ENCODE results near the gene ESAM.

The ESAM gene, protein sequence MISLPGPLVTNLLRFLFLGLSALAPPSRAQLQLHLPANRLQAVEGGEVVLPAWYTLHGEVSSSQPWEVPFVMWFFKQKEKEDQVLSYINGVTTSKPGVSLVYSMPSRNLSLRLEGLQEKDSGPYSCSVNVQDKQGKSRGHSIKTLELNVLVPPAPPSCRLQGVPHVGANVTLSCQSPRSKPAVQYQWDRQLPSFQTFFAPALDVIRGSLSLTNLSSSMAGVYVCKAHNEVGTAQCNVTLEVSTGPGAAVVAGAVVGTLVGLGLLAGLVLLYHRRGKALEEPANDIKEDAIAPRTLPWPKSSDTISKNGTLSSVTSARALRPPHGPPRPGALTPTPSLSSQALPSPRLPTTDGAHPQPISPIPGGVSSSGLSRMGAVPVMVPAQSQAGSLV

DNA sequence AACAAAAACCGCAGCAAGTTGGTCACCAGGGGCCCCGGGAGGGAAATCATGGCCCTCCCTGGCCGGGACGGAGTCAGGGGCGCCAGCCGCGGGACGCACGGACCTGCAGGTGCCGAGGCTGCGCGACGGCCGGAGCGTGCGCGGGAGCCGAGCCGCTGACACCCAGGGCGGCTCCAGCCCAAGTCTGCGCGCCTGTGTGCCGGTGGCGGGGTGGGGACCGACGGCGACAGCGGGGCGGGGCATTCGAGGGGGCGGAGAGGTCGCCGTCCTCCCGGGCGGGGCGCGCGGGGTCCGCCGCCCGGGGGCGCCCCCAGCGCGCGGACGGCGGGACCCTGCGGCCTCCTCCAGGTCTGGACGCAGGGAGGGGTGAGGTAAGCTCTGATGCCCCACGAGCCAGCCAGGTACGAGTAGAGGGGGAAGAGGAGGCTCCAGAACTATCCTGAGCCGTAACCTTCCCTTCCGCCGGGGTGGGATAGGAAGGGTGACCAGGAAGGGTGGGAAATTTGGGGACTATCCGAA, at the start of gene ESAM:
Gene ESAM, minus strand, starts transcription at position 186 of the 519 bp plus-strand sequence. Its CDS starts 136 bp downstream, at position 50.
- DNase-seq = no peak

DNA sequence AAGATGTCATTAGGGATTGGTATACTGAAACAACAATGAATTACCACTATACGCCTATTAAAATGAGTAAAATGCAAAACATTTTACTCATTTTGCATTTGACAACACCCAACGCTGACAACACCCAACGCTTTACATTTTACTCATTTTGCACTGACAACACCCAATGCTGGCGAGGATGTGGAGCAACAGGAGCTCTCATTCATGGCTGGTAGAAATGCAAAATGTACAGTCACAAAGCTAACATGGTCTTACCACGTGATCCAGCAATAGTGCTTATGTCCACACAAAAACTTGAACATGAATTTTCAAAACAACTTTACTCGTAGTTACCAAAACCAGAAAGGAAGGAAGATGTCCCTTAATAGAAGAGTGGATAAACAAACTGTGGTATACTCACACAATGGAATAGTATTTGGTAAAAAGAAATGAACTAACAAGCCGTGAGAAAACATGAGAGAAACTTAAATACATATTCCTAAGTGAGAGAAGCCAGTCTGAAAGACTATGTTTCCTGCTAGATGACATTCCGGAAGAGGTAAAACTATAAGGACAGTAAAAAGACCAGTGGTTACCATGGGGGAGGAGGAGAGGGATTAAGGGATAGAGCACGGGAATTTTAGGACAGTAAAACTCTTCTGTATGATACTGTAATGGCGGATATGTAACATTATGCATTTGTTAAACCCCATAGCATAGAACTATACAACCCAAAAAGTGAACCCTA, 49.5 kb upstream of the ESAM start:
- DNase-seq = no peak

DNA sequence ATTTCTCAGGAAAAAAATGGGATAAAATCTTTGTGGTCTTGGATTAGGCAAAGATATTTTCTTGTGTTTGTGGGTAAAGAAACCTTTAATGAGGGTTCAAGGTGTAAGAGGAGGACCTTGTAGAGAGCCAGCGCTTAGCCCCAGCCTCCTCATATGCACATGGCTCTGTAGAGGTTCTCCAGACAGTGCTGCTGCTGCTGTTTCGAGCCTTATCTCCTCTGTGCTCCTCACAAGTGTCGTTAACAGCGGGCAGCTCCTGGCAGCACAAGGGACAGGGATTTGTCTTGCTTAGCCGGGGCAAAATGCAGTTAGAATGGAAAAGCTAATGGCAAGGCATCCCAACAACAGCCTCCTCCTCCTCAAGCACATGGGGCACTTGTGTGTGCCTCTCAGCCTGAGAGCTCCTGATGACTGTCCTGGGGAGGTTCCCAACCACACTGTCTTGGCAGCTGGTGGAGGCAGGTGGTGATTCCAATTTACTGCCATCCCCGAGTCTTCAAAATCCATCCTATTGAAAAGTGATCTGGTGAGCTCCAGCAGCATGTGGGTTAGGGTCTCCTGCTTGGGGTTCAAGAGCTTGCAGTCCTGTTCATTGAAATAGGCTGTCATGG, 45.7 kb upstream of the ESAM start:
- DNase-seq = no peak

DNA sequence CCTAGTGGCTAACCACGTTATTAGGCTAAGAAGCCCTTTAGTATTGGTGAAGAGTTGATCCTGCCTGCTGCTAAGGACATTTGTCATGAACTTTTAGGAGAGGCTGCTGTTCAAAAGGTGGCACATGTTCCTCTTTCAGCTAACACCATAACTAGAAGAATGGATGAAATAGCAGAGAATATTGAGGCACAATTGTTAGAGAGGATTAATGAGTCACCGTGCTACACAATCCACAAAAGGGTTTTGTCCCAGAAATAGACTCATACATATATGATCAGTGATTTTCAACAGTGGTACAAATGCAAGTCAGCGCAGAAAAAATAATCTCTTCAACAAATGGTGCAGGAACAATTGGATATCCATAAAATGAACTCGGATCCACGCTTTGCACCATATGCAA, 45.1 kb upstream of the ESAM start:
- no peak for DNase-seq

DNA sequence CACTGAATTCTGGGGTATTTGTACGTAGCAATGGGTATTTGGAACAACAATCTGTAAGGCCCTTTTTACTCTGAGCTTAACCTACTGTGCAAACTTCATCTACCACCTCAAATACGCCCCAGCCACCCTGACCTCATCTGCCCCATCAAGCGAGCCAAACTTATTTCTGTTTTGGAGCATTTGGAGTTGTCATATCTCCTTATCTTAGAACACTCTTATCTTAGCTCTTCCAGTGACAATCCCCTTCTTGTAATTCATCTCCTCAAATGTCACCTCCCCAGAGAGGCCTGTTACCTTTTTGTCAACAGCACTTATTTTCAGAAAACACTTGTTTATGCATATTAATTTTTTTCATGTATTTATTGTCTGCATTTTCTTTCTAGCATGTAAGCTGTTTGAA, 42.8 kb upstream of the ESAM start:
- DNase-seq = no peak

DNA sequence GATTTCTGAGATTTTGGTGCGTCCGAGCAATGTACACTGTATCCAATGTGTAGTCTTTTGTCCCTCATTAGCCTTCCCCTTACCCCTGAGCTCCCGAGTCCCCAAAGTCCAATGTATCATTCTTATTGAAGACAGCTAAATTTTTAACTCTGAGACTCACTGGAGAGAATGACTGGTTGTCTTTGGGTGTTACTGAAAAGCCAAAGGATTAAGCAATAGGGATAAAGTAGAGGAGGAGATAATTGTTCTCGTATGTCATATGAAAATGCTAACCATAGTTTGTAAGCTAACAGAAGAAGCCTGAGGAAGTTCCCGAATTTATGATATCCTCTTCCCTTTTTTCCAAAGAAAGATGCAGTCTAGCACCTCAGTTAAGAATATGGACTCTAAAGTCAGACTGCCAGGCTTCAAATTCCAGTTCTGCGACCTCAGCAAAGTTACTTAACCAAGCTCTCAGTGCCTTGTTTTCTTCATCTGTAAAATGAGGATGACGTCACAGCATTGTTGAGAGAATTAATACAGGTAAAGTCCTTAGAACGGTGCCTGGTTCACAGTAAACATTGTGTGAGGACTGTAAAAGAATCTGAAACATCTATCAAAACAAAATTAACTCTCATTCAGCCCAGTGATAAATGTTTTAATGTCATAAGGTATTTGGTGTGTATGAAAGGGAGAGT, 39.7 kb upstream of the ESAM start:
- no peak for DNase-seq

DNA sequence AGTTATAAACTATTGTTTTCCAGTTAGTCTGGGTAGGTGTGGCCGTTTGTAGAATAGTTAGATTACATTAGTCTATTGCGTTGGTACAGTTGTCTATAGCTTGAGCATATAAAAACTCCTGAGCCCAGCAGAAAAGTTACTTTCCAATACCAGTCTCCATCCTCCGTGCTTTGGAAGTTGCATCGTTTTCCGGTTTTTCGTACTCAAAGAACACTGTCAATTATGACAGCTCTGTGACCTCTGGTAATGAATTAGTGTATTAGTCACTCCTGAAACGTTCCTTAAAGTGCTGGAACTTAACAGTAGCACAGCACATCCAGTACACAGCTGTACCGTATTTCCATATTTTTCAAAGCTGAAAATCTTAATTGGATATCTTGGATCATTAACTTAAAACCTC, 38.9 kb upstream of the ESAM start:
- DNase-seq = no peak

DNA sequence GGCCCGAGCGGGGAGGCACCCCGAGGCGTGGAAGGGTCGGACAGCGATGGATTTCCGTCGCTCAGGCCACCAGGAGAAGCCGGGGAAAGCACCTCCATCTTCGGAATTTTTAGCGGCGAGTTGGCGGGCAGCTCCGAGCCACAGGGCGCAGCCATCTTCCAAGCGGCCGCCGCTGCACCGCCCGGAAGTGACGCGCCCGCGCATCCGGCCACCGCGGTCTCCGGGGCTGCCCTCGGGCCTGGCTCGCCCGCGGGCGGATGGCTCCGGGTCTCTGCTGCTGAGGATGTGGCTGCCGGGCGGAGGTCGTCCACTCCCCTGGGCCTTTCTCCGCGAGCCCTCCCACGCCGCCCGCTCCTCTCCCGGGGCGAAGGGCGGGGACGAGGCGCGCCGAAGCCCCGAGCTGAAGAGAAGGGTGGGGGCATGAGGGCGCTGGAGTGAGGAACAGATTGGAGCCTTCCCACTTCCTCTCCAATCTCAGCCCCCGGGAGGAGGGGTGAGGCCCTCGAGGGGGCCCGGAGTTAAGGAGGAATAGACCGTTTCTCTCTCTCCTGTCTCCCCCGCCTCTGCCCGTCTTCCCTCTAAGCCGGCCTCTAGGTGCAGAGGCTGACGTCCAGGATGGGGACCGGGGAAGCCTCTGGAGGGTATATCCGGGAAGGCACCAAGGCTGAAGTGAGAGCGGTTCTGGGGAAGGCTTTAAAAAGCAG, 38.3 kb upstream of the ESAM start, which contains the start of gene MSANTD2:
Gene MSANTD2, minus strand, starts transcription at position 181 of the 704 bp plus-strand sequence. Its CDS starts 26 bp downstream, at position 155.
- DNase-seq = peak; percentile 57

DNA sequence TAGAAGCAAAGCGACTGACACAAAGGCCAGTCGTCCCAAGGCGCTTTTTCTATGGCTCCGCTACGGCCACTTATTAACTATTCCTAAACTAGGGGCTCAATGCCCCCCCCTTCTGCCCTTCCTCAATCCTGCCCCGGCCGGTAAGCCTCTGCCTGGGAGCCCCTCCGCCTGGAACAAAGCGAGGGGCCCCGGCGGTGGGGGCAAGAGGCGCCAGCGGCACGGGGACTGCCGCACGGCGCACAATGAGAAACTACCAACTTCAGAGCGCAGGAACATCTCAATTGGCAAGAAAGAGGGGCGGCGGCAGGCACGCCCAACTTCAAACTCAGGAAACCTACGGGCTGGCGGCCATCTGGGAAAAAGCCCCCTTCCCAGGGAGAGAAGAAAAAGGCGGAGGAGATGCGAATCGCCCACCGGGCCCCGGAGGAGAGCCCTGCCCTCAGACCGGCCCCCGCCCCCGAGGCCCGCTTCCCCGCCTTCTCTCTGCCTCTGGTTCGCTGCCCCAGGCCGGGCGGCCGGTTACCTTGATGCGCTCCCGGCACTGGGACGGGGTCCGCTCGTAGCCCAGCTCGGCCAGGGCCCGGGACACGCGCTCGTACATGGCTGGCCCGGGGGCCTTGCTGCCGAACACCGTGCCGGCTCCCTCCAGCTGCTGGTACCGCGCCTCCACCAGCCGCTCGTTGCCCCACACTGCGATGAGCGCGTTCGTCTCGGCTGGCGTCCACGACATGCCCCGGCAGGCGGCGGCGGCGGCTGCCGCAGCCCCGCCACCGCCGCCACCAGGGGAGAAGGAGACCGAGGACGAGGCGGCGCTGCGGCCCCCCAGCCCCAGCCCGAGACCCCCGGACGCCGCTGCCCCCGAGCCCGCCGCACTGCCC, 37.5 kb upstream of the ESAM start:
- DNase-seq = no peak

DNA sequence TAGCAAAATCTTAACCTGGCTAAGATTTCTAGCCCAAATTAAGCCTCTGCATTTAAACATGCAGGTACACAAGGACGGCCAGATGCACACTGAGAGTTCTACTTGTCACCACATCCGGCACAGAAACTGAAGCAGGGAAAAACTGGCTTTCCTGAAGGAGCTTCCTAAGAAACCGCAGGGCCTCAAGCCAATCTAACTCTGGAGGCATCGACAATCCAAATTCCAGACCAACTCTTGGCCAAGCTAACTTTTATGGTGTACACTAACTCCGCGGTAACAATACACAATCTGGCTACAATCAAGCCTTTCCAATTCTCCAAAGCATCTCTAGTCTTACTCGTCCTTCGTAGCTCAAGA, 36.9 kb upstream of the ESAM start:
- DNase-seq = no peak

DNA sequence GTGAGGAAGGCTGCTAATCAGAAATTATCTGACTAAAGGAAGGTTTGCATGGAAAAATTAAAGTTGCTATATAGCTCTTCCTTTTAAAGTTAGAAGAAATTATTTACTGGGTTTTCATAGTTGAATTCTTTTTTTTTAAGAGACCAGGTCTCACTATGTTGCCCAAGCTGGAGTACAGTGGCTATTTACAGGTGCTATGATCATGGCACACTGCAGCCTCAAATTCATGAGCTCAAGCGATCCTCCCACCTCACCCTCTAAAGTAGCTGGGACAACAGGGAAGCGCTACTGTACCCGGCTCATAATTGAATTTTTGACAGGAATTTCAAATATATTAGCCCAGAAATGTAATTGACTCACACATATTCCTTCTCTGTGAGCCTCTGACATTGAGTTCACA, 34.2 kb upstream of the ESAM start:
- no peak for DNase-seq

DNA sequence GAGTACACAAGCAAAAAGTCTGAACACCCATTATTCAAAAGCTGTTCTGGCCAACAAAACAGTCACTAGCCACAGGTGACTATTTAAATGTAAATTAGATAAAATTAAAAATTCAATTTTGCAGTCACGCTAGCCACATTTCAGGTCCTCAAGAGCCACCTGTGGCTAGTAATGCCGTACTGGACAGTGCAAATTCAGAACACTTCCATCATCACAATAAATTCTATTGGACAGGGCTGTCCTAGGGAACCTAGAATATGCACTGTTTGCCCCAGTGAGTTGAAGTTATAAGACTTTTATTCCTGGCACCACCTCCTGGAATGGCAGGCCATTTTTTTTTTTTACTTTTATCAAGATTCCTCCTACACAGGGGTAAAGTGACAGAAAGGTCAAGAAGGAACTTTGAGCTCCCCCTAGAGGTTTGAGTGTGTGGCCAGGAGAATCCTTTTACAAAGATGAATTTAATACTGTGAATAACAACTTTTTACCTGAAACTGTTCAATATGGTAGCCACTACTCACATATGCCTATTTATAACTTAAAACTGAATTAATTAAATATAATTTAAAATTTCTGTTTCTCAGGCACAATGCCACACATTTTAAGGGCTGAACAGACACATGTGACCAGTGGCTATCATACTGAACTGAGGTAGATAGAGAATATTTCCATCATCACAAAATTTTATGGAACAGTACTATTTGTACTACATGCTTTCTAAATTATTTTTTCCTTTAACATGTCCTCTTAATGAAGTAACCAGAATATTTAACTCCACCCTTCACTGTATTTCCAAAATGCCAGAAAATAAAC, 31.6 kb upstream of the ESAM start:
- peak; percentile 5 for DNase-seq

DNA sequence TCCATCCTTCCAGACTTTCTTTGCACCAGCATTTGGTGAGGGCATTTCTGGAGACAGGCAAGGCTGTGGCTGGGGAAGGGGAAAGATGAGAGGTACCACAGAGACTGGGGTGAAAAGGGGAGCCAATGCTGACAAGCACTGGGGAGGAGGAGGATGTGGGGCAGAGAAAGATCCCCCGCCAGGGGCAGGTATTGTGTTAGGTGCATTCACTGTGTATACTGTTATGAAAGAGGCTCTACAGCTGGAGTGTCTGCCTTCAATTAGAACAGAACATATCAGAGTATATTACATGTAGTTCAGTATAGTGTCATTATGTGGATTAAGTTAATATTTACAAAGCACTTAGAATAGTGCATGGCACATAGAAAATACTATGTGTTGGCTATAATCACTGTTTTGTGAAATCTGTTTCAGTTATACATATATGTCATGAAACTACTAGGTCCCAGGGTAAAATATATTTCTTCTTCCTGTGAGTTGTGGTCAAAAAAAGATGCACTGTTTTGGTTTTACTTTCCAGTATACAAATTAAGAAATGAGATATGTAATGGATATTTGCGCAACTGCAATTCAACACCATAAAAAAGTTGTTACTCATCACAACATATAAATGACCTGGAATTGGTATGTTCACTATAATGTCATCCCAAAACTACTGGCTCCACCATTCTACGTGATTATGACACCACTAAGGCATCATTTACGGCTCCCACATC, 29.7 kb upstream of the ESAM start:
- DNase-seq = no peak

DNA sequence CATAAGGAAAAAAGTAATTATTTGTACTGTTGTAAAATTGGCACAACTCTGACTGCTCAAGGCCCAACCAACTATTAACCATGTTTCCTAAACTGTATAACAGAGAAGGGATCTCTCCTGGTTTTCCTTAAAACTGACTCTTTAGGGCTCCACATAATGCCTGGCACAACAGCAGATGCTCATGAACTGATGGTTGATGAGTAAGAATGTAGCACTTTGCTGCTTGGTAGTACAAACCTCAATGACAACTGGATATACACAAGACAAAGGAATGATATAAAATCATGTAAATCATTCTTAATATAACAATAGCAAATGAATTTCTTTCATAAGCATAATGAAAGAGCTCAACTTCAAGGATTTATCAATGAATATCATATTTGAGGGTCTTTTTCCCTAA, 26.4 kb upstream of the ESAM start:
- DNase-seq = no peak

DNA sequence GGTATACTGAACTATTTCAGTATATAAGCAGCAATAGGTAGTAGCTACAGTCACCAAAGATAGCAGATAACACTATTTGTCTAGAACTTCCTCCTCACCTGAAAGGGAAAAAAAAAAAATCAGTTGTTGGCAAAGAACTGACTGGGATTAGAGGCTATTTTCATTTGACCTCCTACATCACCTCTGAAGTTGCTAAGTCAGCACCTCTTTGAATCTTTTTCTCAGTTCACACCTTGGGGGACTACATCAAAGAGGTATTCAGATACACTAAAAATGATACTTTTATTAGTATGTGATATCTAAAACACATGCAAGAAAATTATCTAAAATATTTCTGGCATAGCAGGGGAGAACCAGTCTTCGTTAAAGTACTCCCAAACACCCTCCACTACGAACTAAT, 22.0 kb upstream of the ESAM start:
- no peak for DNase-seq

DNA sequence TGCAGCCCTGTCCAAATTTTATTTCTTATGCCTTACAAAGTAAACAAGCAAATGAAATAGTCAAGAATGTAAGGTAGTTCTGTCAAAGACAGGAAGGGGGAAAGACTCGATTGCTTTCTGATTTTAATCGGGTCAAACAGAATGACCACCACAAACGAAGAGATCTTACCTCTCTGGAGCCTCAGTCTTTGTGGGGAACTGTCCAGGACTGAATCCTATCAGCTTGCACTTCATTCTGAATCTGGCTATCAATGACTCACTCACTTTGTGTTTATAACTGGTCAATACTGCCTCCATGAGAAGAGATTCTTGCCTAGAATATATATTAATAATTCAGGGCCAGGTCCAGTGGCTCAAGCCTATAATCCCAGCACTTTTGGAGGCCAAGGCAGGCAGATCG, 20.9 kb upstream of the ESAM start:
- no peak for DNase-seq

DNA sequence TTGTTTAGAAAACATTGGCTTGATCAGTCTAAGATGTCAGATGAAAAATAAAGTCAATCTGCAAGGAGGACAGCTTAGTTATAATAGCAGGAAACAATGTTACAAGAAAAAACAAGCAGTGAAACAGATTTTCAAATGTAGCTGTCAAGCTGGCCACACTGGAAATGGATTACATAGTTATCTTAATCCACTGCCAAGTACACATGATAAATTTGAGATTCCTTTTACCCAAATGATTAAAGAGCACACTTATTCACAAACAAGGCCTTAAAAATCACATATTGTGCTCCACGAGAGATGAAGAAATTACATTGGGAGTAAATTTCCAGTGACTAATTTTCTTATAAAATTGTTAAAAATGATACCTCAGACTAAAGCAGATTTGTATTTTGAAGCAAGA, 17.5 kb upstream of the ESAM start:
- DNase-seq = no peak

DNA sequence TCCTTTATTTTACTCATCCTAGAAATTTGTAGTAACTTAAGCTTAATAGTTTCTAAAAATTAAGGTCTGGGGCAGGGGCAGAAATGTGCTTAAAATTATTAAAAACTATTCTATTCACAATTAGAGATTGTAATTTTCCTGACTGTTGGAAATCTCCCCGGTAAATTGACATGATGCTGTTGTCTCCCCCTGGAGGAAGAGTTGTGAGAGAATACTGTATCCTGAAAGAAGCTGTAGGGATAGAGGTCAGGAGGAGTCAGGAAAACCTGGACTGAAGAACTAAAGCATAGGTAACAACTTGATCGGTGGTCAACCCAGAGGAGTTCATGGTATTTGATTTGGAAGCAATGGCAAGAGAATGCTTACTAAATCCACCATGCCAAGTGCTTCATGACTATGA, 16.2 kb upstream of the ESAM start:
- no peak for DNase-seq

DNA sequence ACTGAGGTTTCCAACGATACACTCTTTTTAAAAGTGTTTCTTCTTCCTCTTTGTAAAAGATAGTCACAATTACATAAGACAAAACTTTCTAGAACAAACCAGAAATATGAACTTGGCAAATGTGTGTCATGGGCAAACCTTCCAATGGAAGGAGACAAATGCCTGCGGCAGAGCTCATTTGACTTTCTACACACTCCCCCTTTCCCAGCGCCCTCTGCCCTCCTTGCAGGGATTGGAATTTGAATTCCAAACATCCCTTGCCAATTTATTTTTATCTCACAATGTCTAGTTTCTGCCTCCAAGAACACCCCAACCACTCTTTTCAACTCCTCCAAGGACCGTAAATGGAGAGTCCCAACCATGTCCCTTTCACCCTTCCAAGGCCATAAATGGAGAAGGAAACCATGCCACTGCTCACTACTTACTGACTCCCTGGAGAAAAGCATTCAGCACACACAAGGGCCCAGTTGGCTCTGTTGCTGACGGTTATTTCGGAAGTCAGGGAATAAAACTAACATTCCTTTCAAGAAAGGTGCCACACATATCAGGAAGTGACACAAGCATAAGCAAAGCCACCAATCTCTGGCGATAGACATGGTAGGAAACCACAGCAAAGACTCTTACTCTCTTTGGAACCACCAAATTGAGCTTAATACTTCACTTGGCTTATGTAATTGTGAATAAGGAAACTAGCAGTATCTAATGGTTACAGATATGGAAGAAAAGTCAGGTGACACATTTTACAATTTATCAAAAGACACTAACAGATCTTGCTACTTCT, 15.0 kb upstream of the ESAM start:
- no peak for DNase-seq
